OCI-LY1 (cell line): ENCODE measurements around the gene TIMELESS.

Experiments used
- CTCF ChIP-seq: fragments of 200-600 bp; sonication (generic), shearing (Covaris generic); IDR thresholded peaks from 2 replicates; pipeline ENCODE4 v1.5.1; 2017; ENCODE audit warnings: mild to moderate bottlenecking, antibody characterized with exemption, low read length, moderate library complexity, mixed read lengths
- EZH2 ChIP-seq: fragments of 200-600 bp; sonication (generic), shearing (Covaris generic); IDR thresholded peaks from 2 replicates; pipeline ENCODE4 v1.8.0; 2017; ENCODE audit warnings: borderline replicate concordance, mixed run types, mild to moderate bottlenecking, antibody characterized with exemption, low read length, moderate library complexity, mixed read lengths

GRCh38 chr12:56417739-56418138 is 31.5 kb downstream of the TIMELESS start:
- TF ChIP-seq CTCF = no peak
- TF ChIP-seq EZH2 = no peak
